ENCODE results near the gene RSPO1. TPM values are rescaled to one million over a fixed set of nuclear protein-coding genes. Genes with fewer than 3 reads are reported as not detected.
A peak's percentile ranks its signal among the peaks of the same experiment; 100 is the strongest.

Gene RSPO1
- total and polyA plus RNA-seq, 2 of the 13 experiments (the other 11 are each of a cell fraction or from before 2014, with no cell fraction given): not detected

DNA sequence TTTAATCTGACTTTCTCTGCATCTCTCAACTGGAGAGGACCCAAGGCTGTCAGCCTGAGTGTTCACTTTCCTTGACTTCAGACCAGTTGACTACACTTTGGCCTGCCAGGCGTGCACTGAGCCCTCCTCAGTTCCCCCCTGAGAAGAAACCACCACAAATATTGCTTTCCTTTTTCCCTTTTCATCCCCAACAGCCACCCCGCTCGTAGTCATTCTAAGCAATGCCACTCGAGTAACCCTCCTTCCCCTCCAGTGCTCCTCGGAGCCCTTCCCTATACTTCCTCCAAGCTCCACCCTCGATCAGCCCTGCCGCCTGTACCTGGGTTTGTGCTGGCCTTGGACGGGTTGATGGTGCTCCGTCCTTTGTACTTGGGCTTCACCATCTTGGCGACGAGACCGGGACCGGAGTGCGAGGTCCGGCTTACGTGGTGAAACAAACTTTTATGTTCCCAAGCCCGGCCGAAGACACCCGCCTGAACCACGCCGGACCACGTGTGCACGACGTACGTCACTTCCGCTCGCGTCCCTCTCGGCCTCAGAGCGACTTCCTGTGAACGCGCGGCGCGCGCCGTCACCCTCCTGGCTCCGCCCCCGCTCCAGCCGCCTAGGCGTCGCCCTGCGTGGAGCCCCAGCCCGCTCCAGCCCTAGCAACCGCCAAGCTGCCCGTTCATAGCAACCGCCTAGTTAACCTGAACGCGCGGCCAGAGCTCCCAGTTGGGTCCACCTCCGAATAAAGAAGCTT, 39.1 kb downstream of the RSPO1 start, which contains the start of gene GNL2 (continued):
- TF ChIP-seq, protein P1, sequence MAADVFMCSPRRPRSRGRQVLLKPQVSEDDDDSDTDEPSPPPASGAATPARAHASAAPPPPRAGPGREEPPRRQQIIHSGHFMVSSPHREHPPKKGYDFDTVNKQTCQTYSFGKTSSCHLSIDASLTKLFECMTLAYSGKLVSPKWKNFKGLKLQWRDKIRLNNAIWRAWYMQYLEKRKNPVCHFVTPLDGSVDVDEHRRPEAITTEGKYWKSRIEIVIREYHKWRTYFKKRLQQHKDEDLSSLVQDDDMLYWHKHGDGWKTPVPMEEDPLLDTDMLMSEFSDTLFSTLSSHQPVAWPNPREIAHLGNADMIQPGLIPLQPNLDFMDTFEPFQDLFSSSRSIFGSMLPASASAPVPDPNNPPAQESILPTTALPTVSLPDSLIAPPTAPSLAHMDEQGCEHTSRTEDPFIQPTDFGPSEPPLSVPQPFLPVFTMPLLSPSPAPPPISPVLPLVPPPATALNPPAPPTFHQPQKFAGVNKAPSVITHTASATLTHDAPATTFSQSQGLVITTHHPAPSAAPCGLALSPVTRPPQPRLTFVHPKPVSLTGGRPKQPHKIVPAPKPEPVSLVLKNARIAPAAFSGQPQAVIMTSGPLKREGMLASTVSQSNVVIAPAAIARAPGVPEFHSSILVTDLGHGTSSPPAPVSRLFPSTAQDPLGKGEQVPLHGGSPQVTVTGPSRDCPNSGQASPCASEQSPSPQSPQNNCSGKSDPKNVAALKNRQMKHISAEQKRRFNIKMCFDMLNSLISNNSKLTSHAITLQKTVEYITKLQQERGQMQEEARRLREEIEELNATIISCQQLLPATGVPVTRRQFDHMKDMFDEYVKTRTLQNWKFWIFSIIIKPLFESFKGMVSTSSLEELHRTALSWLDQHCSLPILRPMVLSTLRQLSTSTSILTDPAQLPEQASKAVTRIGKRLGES (CRISPR knock-in tag; IDR thresholded peaks at IDR 0.05; ENCODE audit: borderline replicate concordance): 0 out of 2 replicates have a peak, but pooled peaks have one; percentile 46
- TF ChIP-seq, protein P2, sequence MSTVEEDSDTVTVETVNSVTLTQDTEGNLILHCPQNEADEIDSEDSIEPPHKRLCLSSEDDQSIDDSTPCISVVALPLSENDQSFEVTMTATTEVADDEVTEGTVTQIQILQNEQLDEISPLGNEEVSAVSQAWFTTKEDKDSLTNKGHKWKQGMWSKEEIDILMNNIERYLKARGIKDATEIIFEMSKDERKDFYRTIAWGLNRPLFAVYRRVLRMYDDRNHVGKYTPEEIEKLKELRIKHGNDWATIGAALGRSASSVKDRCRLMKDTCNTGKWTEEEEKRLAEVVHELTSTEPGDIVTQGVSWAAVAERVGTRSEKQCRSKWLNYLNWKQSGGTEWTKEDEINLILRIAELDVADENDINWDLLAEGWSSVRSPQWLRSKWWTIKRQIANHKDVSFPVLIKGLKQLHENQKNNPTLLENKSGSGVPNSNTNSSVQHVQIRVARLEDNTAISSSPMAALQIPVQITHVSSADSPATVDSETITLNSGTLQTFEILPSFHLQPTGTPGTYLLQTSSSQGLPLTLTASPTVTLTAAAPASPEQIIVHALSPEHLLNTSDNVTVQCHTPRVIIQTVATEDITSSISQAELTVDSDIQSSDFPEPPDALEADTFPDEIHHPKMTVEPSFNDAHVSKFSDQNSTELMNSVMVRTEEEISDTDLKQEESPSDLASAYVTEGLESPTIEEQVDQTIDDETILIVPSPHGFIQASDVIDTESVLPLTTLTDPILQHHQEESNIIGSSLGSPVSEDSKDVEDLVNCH (CRISPR knock-in tag; IDR thresholded peaks at IDR 0.05): no peak
- TF ChIP-seq NFYB (CRISPR knock-in tag; IDR thresholded peaks at IDR 0.05) (no peak), NFE2 (CRISPR knock-in tag; IDR thresholded peaks at IDR 0.05) (no peak), CCDC6 (CRISPR knock-in tag; IDR thresholded peaks at IDR 0.05) (no peak; the same call in 1 of the 2 replicates), CBX2 (IDR thresholded peaks at IDR 0.05; ENCODE audit: low read depth, low read length) (no peak), CBX2 (CRISPR knock-in tag; IDR thresholded peaks at IDR 0.05; ENCODE audit: low read depth) (no peak), POGZ (CRISPR knock-in tag; IDR thresholded peaks at IDR 0.05) (peak; percentile 81), TEAD3 (CRISPR knock-in tag; optimal IDR thresholded peaks at IDR 0.05; ENCODE audit: borderline replicate concordance) (peak; percentile 8), JUN (CRISPR knock-in tag; IDR thresholded peaks at IDR 0.05) (no peak; the same call in 1 of the 2 replicates), ZFP41 (CRISPR knock-in tag; IDR thresholded peaks at IDR 0.05; ENCODE audit: borderline replicate concordance) (no peak), RCOR2 (CRISPR knock-in tag; IDR thresholded peaks at IDR 0.05) (no peak), BRD4 (CRISPR knock-in tag; IDR thresholded peaks at IDR 0.05) (no peak)
- TF ChIP-seq, protein P3, sequence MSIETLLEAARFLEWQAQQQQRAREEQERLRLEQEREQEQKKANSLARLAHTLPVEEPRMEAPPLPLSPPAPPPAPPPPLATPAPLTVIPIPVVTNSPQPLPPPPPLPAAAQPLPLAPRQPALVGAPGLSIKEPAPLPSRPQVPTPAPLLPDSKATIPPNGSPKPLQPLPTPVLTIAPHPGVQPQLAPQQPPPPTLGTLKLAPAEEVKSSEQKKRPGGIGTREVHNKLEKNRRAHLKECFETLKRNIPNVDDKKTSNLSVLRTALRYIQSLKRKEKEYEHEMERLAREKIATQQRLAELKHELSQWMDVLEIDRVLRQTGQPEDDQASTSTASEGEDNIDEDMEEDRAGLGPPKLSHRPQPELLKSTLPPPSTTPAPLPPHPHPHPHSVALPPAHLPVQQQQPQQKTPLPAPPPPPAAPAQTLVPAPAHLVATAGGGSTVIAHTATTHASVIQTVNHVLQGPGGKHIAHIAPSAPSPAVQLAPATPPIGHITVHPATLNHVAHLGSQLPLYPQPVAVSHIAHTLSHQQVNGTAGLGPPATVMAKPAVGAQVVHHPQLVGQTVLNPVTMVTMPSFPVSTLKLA (IDR thresholded peaks at IDR 0.05): peak; percentile 90
- TF ChIP-seq, protein P4, sequence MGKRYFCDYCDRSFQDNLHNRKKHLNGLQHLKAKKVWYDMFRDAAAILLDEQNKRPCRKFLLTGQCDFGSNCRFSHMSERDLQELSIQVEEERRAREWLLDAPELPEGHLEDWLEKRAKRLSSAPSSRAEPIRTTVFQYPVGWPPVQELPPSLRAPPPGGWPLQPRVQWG (CRISPR knock-in tag; IDR thresholded peaks at IDR 0.05; ENCODE audit: borderline replicate concordance, low read depth): no peak
- TF ChIP-seq, protein P5, sequence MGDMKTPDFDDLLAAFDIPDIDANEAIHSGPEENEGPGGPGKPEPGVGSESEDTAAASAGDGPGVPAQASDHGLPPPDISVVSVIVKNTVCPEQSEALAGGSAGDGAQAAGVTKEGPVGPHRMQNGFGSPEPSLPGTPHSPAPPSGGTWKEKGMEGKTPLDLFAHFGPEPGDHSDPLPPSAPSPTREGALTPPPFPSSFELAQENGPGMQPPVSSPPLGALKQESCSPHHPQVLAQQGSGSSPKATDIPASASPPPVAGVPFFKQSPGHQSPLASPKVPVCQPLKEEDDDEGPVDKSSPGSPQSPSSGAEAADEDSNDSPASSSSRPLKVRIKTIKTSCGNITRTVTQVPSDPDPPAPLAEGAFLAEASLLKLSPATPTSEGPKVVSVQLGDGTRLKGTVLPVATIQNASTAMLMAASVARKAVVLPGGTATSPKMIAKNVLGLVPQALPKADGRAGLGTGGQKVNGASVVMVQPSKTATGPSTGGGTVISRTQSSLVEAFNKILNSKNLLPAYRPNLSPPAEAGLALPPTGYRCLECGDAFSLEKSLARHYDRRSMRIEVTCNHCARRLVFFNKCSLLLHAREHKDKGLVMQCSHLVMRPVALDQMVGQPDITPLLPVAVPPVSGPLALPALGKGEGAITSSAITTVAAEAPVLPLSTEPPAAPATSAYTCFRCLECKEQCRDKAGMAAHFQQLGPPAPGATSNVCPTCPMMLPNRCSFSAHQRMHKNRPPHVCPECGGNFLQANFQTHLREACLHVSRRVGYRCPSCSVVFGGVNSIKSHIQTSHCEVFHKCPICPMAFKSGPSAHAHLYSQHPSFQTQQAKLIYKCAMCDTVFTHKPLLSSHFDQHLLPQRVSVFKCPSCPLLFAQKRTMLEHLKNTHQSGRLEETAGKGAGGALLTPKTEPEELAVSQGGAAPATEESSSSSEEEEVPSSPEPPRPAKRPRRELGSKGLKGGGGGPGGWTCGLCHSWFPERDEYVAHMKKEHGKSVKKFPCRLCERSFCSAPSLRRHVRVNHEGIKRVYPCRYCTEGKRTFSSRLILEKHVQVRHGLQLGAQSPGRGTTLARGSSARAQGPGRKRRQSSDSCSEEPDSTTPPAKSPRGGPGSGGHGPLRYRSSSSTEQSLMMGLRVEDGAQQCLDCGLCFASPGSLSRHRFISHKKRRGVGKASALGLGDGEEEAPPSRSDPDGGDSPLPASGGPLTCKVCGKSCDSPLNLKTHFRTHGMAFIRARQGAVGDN (CRISPR knock-in tag; IDR thresholded peaks at IDR 0.05): peak; percentile 98
